Endothelial cell of hepatic sinusoid (primary cell): ENCODE measurements around the gene ZNF423.

Experiments used
- in situ Hi-C: cut with HindIII; loops from 2 replicates; pipeline ENCODE4 v1.10.0; 2017; ENCODE audit warnings: low sequenced_read_pairs

The ZNF423 gene

DNA sequence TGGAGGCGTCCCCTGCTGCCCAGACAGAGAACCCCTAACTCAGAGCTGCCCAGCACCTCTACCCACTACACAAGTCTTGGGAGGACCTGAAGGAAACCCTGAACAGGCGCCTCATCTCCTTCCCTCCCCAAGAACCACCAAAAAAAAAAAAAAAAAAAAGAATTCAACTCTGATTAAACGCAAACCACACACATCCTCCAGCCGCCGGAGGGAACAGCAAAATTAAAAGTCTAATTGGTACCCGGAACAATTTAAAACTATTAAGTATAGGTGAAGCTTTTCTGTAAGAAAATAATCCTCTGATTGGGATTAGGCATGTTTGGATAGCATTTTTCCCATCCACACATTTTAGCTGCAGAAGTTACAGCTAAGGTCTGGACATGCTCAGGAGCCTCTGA, 202.7 kb downstream of the ZNF423 start:
- in situ Hi-C loops, result no loop called here

DNA sequence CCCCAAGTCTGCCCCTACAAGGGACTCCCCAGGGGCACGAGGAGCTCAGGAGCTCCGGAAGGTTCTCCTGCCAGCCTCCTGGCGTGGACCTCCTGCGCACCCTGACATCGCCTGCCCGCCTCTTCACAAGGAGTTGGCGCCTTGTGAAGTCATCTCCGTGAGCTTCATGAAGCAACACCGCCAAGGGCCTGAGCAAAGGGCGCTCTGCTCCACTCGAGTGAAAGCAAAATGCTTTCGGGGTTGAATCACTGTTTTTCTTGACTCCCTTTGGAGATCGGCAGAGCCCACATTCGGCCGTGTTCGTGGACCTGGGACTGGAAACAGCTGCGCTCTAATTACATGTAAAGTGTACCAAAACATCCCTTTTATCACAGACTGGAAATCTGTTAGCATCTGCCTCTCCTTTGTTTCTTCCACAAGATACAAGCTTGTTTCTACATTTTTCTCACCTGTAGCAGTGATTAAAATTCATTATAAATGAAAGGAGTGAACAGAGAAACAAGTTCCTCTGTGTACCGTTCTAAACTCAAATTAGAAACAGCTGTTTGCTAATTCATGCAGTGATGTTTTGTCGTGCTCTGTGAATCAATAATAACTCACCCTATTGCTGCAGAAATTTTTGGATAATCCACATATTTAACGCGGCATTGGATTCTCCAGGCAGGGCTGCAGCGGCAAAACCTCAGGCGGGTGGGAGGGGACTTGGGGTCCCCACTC, 203.3 kb downstream of the ZNF423 start:
- in situ Hi-C loops, result no loop called here

DNA sequence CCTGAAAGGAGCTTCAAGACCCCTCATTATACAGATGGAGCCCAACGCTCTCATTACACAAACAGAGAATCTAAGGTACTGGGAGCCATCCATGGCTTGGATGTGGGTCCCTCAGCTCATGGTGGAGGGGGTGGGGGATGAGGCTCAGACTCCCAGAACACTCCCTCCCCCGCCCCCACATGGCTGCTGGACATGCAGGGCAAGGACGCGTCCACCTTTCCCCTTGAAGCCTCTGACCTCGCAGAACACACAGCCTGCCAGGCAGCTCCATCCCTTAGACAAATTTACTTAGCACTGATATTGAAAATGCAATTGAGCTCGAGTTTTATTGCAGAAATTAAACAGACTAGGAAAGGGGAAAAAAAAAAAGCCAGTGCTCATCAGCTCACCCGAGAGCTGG, 203.9 kb downstream of the ZNF423 start:
- in situ Hi-C loops, result no loop called here

DNA sequence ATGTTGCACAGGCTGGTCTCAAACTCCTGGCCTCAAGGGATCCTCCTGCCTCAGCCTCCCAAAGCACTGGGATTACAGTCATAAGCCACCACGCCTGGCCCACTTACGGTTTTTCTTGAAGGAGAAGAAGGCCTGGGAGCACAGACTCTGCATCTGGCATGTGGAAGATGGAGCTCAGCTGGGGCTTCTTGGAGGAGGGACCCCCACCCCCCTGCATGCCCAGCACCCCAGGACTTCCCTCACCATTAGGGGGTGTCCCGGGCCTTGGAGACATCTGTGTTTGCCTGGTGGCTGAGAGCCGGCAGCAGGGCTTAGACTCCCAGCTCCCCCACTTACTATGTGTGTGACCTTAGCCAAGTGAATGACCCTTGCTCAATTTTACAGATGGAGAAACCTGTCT, 204.7 kb downstream of the ZNF423 start:
- in situ Hi-C loops, result no loop called here

DNA sequence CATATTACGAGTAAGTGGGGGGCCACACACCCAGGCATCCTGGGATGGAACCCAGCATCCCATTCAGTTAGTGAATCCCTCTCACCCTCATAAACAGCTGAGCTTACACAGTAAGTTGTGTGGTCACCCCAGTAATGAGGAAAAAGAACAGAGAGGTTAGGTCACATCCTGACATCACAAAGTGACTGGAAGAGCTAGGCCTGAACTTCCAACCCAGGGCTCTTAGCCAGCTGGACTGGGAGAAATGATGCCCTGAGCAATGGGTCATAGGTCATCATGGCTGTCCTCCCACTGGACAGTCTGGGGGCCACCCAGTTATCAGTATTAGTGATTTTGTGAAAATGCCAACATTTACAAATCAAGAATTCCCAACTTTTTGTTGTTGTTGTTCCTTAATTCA, 205.3 kb downstream of the ZNF423 start:
- in situ Hi-C loops, result no loop called here

DNA sequence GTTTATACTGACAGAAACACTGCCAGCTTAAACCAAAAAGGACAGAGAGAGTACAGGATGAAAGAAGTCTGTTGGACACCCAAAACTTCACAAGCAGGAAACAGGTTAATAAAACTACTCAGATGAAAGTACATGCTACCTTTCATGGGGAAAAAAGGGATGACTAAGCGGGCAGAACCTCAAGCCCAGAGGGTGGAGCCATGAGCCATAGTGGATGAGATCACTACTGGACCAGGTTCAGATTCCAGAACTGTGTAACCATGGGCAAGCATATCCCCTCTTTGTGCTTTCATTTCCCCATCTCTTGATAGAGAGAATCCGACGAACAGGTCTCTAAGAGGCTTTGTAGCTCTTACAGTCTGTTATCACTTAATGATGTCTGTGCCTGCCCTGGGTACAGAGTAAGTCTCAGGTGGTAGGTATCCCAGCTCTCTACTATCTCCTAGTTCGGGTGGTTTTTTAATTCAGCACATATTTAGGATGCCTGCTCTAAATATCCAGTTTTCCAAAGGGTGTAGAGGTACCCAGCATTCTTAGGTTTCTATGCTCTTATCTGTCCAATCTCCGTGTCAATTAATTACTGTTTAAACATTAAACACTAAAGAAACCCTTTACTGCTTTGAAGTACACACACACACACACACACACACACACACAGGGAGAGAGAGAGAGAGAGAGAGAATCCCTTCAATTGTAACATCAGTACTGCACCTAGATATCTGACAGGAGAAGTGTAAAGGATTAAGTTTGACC, 206.7 kb downstream of the ZNF423 start:
- in situ Hi-C loops, result no loop called here

DNA sequence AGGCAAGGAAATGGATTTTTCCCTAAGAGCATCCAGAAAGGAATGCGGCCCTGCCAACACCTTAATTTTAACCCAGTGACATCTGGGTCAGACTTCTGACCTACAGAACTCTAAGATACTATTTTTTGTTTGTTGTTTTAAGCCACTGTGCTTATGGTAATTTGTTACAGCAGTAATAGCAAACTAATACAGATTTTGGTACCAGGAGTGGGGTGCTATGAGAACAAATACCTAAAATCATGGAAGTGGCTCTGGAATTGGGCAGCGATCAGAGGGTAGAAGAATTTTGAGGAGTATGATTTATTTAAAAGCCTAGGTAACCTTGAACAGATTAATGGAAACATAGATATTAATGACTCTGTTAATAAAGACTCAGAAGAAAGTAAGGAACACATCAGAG, 208.2 kb downstream of the ZNF423 start:
- in situ Hi-C loops, result no loop called here

DNA sequence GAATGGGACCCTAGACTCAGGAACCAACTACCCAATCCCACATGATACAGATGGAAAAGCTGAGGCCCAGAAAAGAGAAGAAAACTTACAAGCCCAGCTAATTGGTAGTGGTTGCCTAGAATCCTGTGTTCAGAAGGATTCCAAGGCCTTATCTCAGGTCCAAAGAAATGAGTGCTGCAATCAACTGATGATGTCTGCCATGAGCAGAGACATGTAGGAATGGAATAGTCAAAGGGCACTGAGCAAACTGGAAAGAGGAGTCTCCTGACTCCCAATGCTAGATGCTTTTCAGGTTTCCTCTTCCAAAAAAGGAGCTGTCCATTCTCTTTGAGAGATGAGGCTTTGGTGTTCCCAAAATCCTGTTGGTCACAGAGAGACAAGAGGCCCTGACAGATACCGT, 210.6 kb downstream of the ZNF423 start:
- in situ Hi-C loops, result no loop called here

DNA sequence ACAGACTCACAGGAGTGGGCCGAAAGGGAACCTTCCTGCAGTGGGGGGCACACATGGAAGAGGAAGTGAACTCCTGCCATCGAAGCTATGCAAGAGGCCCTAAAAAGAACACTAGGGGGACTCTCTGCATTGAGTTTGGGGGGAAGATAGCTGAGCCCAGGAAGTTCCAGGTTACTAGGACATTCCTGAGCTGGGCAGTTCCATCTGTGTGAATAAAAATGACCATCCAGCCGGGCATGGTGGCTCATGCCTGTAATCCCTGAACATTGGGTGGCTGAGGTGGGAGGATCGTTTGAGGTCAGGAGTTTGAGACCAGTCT, 211.8 kb downstream of the ZNF423 start:
- in situ Hi-C loops, result no loop called here

DNA sequence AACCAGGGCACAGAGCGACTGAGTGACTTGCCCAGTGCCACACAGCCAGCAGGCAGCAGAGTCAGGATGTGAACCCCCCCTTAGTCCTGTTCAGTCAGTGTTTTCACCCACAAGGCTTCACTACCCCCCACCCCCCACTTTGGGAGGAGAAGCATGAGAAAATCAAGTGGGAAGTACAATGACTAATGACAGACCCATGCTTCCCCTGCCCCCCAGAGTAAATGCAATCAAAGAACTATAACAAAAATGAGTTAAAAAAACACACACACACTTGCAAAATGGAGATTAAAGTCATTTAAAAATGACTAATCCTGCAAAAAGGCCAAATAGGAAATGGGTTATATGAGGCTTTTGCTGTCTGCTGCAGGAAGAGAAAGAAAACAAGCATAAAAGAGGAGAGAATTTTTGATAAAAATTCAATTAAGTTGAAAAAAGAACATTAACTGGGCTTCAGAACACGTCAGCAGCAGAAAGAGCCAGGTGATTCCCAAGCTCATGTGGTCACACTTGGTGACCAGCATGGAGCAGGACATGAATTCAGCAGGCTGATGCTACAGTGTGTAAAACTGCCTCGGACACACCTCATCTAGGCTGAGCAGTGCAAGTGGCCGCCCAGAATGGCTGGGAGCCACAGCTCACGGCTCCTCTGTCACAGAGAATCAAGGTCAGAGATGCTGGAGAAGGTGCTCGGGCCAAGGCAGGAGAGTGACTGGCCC, 212.3 kb downstream of the ZNF423 start:
- in situ Hi-C loops, result no loop called here

DNA sequence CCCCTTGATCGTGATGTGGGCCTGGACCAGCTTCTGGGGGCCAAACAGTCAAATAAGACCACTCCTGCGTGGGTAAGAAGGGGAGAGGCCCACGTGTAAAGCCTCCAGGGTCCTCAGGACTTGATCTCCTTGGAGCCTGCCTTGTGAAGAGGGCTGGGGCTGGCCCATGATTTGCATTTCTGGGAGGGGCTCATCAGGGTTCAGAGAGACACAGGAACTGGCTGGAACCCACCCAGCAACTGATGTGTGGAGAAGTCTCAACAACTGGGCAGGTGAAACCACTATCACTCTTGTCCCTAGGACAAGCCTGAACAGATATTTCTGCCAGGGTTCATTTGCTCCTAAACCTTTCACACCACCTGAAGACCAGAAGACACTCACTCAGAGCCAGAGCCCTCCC, 214.7 kb downstream of the ZNF423 start:
- in situ Hi-C loops, result no loop called here

DNA sequence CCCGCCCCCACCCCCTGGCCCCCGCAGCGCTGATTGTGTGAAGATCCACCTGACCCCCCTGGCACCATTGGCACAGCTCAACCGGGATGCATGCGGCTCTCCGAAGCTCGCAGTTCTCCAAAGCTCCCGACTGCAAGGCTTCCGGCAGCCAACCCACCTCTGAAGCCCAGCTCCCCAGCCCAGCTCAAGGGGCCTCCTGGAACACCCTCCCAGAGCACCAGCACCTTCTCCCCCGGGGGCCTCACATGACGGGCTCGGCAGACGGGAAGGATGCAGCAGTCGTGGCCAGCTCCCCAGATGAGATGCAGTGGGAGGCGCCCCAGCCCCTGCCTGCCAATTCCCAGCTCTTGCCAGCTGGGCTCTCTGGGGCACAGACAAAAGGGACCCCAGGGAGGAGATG, 215.3 kb downstream of the ZNF423 start:
- in situ Hi-C loops, result no loop called here

DNA sequence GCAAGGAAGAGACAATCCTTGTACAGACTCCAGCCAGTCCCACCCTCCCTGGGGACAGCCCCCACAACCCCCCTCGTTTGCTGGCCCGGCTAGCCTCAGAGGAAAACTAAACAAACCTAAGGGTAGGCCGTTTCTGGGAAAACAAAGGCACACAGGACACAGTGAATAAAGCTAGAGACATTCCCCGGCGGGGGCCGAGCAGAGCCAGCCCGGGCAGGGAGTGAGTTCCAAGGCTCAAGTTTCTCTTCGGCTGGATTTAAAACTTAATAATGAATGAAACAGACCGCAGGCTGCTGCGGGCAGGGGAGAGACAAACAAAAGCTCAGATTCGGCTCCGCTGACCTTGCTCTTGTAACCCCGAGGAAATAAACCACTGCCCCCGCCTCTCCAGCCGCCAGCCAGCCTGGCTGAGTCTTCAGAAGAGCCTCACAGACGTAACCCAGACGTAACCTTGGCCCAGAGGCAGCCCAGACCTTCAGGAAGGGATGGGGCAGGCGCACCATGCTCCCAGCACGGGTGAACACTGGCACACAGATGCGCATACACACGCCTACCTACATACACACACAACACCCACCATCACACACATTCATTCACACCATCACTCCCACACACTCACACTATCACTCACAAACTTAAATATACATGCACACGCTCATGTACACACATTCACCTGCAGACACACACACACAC, 216.0 kb downstream of the ZNF423 start:
- in situ Hi-C loops, result no loop called here

DNA sequence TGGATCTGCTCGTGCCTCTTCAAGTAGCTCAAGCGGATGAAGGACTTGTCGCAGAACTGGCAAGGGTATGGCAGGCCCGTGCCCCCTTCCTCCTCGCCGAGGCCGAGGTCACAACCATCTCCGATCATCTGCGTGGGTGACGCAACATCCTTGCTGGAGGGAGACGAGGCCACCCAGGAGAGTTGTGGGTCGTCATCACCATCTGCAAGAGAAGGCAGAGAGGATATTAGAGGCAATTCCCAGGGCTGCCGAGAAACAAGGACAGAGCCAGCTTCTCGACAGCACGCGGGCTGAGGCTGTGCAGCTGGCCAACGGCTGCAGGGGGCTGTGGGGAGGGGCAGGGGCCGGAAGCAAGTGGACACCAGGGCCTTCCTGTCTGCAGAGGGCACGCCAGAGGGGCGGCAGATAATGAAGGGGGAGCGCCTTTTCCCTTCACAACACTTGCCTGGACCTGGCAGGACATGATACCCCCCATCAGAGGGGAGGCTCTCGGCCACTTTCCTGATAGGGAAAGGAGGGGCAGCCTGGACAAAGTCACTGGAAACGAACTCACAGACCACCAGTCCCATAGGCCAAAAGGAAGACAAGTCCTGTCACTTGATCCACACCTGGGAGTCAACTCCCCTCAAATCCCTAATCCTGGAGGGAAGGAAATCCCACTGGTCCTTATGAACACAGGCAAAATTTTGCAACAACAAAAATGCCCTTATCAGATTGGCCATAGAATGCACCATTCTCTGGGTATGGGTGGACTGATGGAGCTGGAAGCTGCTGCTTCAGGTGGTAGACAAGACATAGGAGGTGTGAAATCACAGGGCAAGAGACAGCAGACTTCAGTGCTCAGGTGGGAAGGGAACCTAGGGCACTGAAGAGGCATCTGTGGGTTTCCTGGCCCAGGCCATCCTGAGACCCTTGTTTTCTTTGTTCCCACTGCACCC, 217.0 kb downstream of the ZNF423 start:
- in situ Hi-C loops, result no loop called here

DNA sequence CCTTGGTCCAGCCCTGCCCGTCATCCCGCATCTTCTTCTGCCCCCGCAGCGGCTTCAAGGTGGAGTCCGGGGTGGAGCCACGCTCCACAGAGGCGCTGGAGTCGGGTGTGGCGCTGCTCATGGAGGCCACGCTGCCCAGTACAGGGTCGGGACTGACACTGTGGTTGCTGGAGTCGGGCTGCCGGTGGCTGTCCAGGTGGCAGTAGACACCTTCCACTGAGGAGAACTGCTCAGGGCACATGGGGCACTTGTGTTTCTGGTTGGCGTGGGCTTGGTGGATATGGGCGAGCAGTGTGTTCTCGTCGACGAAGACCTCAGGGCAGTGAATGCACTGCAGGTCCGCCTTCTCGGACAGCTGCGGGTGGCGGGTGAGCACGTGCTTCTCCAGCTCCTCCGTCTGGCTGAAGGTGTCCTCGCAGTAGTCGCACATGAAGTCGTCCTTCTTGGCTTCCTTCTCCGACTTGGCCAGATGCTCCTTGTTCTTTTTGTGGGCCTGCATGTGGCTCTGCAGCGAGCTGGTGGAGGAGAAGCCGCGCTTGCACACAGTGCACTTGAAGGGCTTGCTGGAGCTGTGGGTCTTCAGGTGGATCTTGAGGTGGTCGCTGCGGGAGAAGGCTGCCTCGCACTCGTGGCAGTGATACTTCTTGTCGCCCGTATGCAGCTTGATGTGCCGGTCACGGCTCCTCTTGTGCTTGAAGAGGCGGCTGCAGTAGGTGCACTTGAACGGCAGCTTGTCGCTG, 217.8 kb downstream of the ZNF423 start:
- in situ Hi-C loops, result no loop called here

DNA sequence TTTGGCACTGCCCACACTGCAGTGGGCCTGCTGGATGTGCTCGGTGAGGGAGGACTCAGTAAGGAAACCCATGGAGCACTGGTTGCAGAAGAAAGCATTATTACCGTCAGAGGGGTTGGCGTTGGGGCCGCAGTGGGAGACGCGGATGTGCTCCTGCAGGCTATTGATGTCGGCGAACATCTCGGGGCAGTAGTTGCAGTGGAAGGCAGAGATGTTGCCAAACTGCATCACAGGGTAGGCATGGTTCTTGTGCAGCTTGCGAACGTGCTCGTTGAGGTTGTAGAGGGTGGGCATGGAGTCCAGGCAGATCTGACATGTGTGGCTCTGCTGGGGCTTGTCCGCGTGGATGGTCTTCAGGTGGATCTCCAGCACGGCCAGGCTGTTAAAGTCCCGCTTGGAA, 218.4 kb downstream of the ZNF423 start:
- in situ Hi-C loops, result no loop called here

DNA sequence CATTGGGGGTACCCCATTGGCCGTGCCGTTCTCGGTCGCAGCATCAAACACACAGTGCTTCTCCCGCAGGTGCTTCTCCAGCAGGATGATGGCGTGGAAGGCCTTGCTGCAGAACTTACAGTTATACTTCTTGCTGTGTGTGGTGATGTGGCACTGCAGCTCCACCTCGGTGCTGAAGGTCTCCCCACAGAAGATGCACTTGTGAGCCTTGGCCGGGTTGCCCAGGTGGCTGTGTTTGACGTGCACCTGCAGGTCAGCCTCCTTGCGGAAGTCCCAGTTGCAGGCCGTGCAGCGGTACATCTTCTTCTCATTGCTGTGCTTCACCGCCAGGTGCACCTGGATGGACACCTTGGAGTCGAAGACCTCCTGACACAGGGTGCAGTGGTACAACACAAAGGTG, 219.3 kb downstream of the ZNF423 start:
- in situ Hi-C loops, result no loop called here

DNA sequence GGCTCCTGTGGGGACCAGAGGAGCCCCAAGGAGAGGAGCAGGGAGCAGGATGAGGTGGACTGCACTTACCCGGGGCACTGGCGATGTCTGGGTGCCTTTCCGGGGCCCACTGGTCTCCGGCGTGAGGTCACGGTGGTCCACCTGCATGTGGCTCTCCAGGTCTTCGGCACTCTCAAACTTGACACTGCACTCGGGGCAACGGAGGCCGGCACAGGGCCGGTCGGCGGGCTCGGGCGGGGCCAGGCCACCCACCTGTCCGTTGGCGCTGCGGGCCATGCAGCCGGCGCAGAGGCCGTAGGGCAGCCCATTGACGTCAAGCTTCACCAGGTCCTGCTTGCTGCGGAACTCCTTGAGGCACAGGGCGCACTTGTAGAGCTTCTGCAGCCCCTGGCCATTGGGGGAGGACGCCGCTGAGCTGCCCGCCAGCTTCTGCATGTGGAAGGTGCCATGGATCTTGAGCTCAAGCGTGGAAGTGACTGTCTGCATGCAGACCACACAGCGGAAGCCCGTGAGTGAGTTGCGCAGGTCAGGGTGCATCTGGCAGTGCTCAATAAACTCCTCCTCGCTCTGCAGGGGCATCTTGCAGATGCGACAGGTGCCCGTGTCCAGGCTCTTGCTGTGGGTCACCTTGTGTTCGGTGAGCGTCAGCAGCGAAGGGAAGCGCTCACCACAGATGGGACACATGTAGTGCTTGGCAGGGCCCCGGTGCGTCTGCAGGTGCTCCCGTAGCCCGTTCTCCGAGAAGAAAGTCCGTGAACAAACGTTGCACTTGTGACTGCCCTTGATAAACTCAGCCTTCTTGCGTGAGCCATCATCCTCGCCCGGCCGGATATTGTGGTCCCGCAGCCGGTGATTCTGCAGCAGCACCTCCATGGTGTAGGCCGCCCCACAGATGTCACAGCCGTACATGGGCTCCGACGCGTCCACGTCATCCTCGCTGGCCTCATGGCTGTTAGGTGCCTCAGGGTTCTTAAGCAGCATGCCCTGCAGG, 220.0 kb downstream of the ZNF423 start:
- in situ Hi-C loops, result no loop called here

DNA sequence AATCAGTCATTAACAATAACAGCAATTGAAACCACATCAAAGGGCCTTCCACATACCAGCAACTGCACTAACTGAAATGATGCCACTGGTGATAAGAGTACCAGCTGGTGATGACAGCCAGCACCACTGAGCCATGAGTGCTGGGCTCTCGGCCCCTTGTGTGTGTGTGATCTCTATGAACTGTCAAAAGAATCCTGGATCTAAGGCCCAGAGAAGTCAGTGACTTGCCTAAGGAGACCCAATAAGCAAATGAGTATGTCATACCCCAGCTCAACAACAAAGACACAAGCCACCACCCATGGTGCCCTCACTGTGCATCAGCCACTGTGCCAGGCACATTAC, 220.9 kb downstream of the ZNF423 start:
- in situ Hi-C loops, result no loop called here
